DND-41 (cell line): Measurements from ENCODE around the gene RALY.

Experiments used
- CTCF ChIP-seq: IDR thresholded peaks from 2 replicates; pipeline ENCODE4 v1.5.1; 2012; ENCODE audit warnings: borderline replicate concordance, low read length, moderate library complexity, mild to moderate bottlenecking; ENCODE audit not compliant: poor library complexity, severe bottlenecking; ENCODE audit errors: extremely low read depth
- EZH2 ChIP-seq: IDR thresholded peaks from 3 replicates; pipeline ENCODE4 v1.6.1; 2012; ENCODE audit warnings: borderline replicate concordance, low read depth, mild to moderate bottlenecking, moderate library complexity, low read length, inconsistent platforms; ENCODE audit not compliant: severe bottlenecking

GRCh38 chr20:33994222-33994913 lies 657 bp downstream of the RALY start:
- TF ChIP-seq EZH2 (no peak), CTCF (no peak)
